RWPE2 (cell line): ENCODE measurements around the gene OSTM1.

Experiments used
- ATAC-seq: fragments of 200-7000 bp; cut with Tn5 transposase; 3 replicates; pipeline ENCODE4 v1.9.1; 2021; ENCODE audit warnings: low read depth
- DNase-seq: peaks from one replicate; pipeline ENCODE4 v3.0.0-alpha.2; 2020; ENCODE audit warnings: low spot score
- H3K27ac ChIP-seq: fragments of 450-650 bp; 2 replicates; pipeline ENCODE4 v1.5.1; 2017; ENCODE audit warnings: mild to moderate bottlenecking; ENCODE audit not compliant: poor library complexity, severe bottlenecking
- H3K27me3 ChIP-seq: fragments of 250-450 bp; sonication (Bioruptor Pico); 2 replicates; pipeline ENCODE4 v1.5.1; 2021; ENCODE audit warnings: mild to moderate bottlenecking, moderate library complexity; ENCODE audit not compliant: insufficient read depth, poor library complexity, severe bottlenecking
- H3K36me3 ChIP-seq: fragments of 250-450 bp; sonication (Bioruptor Pico); 2 replicates; pipeline ENCODE4 v1.5.1; 2020; ENCODE audit warnings: low read depth, mild to moderate bottlenecking, moderate library complexity
- H3K4me1 ChIP-seq: fragments of 250-450 bp; sonication (Bioruptor Pico); 2 replicates; pipeline ENCODE4 v1.5.1; 2021; ENCODE audit warnings: mild to moderate bottlenecking, moderate library complexity; ENCODE audit not compliant: insufficient read depth, poor library complexity, severe bottlenecking
- H3K4me3 ChIP-seq: fragments of 250-450 bp; sonication (Bioruptor Pico); 2 replicates; pipeline ENCODE4 v1.5.1; 2021; ENCODE audit warnings: mild to moderate bottlenecking, moderate library complexity; ENCODE audit not compliant: severe bottlenecking
- H3K9me3 ChIP-seq: fragments of 250-450 bp; sonication (Bioruptor Pico); 2 replicates; pipeline ENCODE4 v1.5.1; 2021; ENCODE audit warnings: mild to moderate bottlenecking, moderate library complexity; ENCODE audit not compliant: severe bottlenecking
- CTCF ChIP-seq: fragments of 450-650 bp; IDR thresholded peaks from one replicate; pipeline ENCODE4 v1.5.1; 2017; ENCODE audit warnings: mild to moderate bottlenecking, moderate library complexity; ENCODE audit not compliant: poor library complexity, severe bottlenecking

Gene OSTM1

GRCh38 chr6:108102965-108103364 is 28.4 kb upstream of the OSTM1 start:
- no peak for ATAC-seq
- Histone ChIP-seq H3K4me3 (no peak overlapping the region), H3K9me3 (no peaks in the 10 kb centered on the region), H3K27me3 (no peaks in the 10 kb centered on the region), H3K36me3 (no peaks in the 10 kb centered on the region), H3K4me1 (no peaks in the 10 kb centered on the region), H3K27ac (no peak overlapping the region)
- no peak for DNase-seq
- no peak for TF ChIP-seq CTCF

- no peaks in the 10 kb centered on the region for H3K36me3 ChIP-seq
- no peak for DNase-seq
- H3K9me3 ChIP-seq: no peaks in the 10 kb centered on the region
- TF ChIP-seq CTCF: no peak
- no peak overlapping the region for H3K27ac ChIP-seq
- no peak overlapping the region for H3K4me3 ChIP-seq
- H3K27me3 ChIP-seq: no peaks in the 10 kb centered on the region
- no peaks in the 10 kb centered on the region for H3K4me1 ChIP-seq
- ATAC-seq: no peak
Measured at GRCh38 chr6:108100003-108100402, 25.5 kb upstream of the OSTM1 start.

- Histone ChIP-seq H3K27me3 (no peaks in the 10 kb centered on the region), H3K9me3 (no peaks in the 10 kb centered on the region), H3K4me1 (no peaks in the 10 kb centered on the region), H3K4me3 (no peak overlapping the region), H3K36me3 (no peaks in the 10 kb centered on the region), H3K27ac (no peak overlapping the region)
- no peak for DNase-seq
- ATAC-seq: no peak
- no peak for TF ChIP-seq CTCF
Measured at GRCh38 chr6:108097882-108098281, 23.3 kb upstream of the OSTM1 start.

GRCh38 chr6:108093781-108094300 is 19.3 kb upstream of the OSTM1 start:
- no peak for TF ChIP-seq CTCF

GRCh38 chr6:108091288-108091687 is 16.7 kb upstream of the OSTM1 start:
- DNase-seq (no peak), ATAC-seq (no peak)
- Histone ChIP-seq H3K27me3 (no peaks in the 10 kb centered on the region), H3K4me1 (no peaks in the 10 kb centered on the region), H3K9me3 (no peaks in the 10 kb centered on the region), H3K36me3 (no peaks in the 10 kb centered on the region), H3K27ac (no peak overlapping the region), H3K4me3 (no peak overlapping the region)
- TF ChIP-seq CTCF: no peak

More at GRCh38 chr6:108093781-108094300, 19.3 kb upstream of the OSTM1 start:
- no peaks in the 10 kb centered on the region for H3K36me3 ChIP-seq
- no peaks in the 10 kb centered on the region for H3K27me3 ChIP-seq
- ATAC-seq: no peak
- no peak for DNase-seq
- H3K9me3 ChIP-seq: no peaks in the 10 kb centered on the region
- no peak overlapping the region for H3K27ac ChIP-seq
- no peaks in the 10 kb centered on the region for H3K4me1 ChIP-seq
- H3K4me3 ChIP-seq: no peak overlapping the region
